ENCODE data around the gene LHFPL3. TPM values are rescaled to one million over a fixed set of nuclear protein-coding genes. Genes with fewer than 3 reads are reported as not detected.
A peak's percentile ranks its signal among the peaks of the same experiment; 100 is the strongest.

The LHFPL3 gene
- total RNA-seq, 1 experiment from 2014 or later, result not detected

DNA sequence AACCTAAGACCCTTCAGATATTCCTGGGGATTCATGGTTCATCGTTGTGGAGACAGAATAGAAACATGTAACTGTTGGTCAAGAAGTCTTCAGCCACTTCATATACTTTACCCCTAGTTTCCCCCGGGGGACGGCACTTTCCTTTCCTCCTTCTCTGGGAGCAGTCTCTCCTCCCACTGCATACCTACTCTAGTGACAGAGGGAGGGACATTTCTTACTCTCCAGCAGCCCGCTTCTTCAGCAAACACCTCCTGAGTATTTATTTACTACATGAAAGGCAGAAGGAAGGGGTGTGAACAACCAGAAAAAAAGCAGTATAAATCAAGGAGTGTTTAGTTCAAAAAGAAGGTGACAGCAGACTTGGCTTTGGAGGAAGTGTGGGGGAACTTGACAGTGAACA, 69.0 kb downstream of the LHFPL3 start:
- no peak overlapping the region for H3K4me3 ChIP-seq (ENCODE audit: low read depth, low read length, poor library complexity, severe bottlenecking)
- DNase-seq (ENCODE audit: low spot score), result no peak
- no peaks in the 10 kb centered on the region for H3K36me3 ChIP-seq (ENCODE audit: insufficient read depth, low read length, poor library complexity, severe bottlenecking)
- H3K4me1 ChIP-seq (ENCODE audit: insufficient read depth, low read length, poor library complexity, severe bottlenecking), result no peaks in the 10 kb centered on the region
- intact Hi-C loops (cut with micrococcal nuclease; ENCODE audit: unreplicated experiment), result no loop called here
- ChIA-PET CTCF (no interaction called here), POLR2A (ENCODE audit: low non-redundant PET) (no interaction called here)
- no TSS peak for BruUV-seq (replicated peaks)
- no peak overlapping the region for H3K27ac ChIP-seq (ENCODE audit: low read depth, low read length, poor library complexity, severe bottlenecking)
- H3K9me3 ChIP-seq (ENCODE audit: low read depth, low read length, poor library complexity, severe bottlenecking), result no peaks in the 10 kb centered on the region
- H3K27me3 ChIP-seq (replicated peaks; ENCODE audit: insufficient read depth, low read depth, low read length, poor library complexity), result peaks cover 32% of the 10 kb centered on the region
- TF ChIP-seq EZH2 (IDR thresholded peaks at IDR 0.05; ENCODE audit: borderline replicate concordance, low read depth, low read length, poor library complexity, severe bottlenecking), result no peak
- TF ChIP-seq, protein P1, sequence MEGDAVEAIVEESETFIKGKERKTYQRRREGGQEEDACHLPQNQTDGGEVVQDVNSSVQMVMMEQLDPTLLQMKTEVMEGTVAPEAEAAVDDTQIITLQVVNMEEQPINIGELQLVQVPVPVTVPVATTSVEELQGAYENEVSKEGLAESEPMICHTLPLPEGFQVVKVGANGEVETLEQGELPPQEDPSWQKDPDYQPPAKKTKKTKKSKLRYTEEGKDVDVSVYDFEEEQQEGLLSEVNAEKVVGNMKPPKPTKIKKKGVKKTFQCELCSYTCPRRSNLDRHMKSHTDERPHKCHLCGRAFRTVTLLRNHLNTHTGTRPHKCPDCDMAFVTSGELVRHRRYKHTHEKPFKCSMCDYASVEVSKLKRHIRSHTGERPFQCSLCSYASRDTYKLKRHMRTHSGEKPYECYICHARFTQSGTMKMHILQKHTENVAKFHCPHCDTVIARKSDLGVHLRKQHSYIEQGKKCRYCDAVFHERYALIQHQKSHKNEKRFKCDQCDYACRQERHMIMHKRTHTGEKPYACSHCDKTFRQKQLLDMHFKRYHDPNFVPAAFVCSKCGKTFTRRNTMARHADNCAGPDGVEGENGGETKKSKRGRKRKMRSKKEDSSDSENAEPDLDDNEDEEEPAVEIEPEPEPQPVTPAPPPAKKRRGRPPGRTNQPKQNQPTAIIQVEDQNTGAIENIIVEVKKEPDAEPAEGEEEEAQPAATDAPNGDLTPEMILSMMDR (conservative IDR thresholded peaks at IDR 0.05; ENCODE audit: low read depth, low read length), result no peak

DNA sequence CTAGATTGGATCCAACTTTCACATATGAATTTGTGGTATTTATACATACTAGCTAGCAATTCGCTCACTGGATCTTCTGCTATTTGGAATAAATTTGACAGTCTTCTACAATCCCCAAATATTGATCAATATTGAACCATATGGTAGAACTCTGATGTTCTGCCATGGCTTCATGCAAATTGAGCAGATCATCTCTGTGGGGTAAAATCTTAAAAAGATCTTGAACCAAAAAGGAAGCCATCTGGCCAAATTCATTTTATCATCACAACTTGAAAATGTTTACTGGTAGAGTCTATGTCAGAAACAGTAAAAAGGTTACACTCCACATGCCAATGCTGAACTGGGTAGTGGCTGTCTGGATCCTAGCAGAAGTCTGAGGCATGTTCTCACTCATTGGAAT, 80.0 kb downstream of the LHFPL3 start:
- POLR2A ChIA-PET (ENCODE audit: low non-redundant PET), result no interaction called here
- TF ChIP-seq, protein P1 (conservative IDR thresholded peaks at IDR 0.05; ENCODE audit: low read depth, low read length), result no peak
- no peak for TF ChIP-seq EZH2 (IDR thresholded peaks at IDR 0.05; ENCODE audit: borderline replicate concordance, low read depth, low read length, poor library complexity, severe bottlenecking)
- no peaks in the 10 kb centered on the region for H3K9me3 ChIP-seq (ENCODE audit: low read depth, low read length, poor library complexity, severe bottlenecking)
- DNase-seq (ENCODE audit: low spot score), result no peak
- no peaks in the 10 kb centered on the region for H3K36me3 ChIP-seq (ENCODE audit: insufficient read depth, low read length, poor library complexity, severe bottlenecking)
- no peak overlapping the region for H3K4me3 ChIP-seq (ENCODE audit: low read depth, low read length, poor library complexity, severe bottlenecking)
- BruUV-seq (replicated peaks), result no TSS peak
- intact Hi-C loops (cut with micrococcal nuclease; ENCODE audit: unreplicated experiment), result no loop called here
- H3K4me1 ChIP-seq (ENCODE audit: insufficient read depth, low read length, poor library complexity, severe bottlenecking), result no peaks in the 10 kb centered on the region
- CTCF ChIA-PET, result no interaction called here
- peaks cover 26% of the 10 kb centered on the region for H3K27me3 ChIP-seq (replicated peaks; ENCODE audit: insufficient read depth, low read depth, low read length, poor library complexity)
- H3K27ac ChIP-seq (ENCODE audit: low read depth, low read length, poor library complexity, severe bottlenecking), result no peak overlapping the region

DNA sequence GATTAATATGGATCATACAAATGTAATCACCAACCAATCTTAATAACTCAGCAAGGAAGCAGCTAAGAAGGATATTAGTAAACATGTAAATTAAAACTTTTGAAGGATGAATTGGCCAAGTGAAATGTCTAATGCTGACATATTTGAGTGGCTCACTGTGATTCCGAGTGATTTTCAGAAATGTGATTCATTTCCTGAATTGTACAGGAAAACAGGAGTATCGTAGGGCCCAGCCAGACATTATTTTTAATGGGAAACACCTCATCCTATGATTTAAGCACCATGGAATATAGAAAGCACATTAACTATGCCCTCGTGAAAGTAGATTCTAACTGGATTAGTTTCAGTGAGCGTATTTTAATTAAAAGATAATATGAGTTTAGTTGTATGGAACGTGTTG, 82.3 kb downstream of the LHFPL3 start:
- CTCF ChIA-PET, result no interaction called here
- POLR2A ChIA-PET (ENCODE audit: low non-redundant PET), result no interaction called here
- H3K9me3 ChIP-seq (ENCODE audit: low read depth, low read length, poor library complexity, severe bottlenecking), result no peaks in the 10 kb centered on the region
- no peaks in the 10 kb centered on the region for H3K4me1 ChIP-seq (ENCODE audit: insufficient read depth, low read length, poor library complexity, severe bottlenecking)
- intact Hi-C loops (cut with micrococcal nuclease; ENCODE audit: unreplicated experiment), result no loop called here
- peaks cover 4% of the 10 kb centered on the region for H3K27me3 ChIP-seq (replicated peaks; ENCODE audit: insufficient read depth, low read depth, low read length, poor library complexity)
- H3K27ac ChIP-seq (ENCODE audit: low read depth, low read length, poor library complexity, severe bottlenecking), result no peak overlapping the region
- DNase-seq (ENCODE audit: low spot score), result peak; percentile 19
- no peak for TF ChIP-seq EZH2 (IDR thresholded peaks at IDR 0.05; ENCODE audit: borderline replicate concordance, low read depth, low read length, poor library complexity, severe bottlenecking)
- TF ChIP-seq, protein P1 (conservative IDR thresholded peaks at IDR 0.05; ENCODE audit: low read depth, low read length), result no peak
- H3K4me3 ChIP-seq (ENCODE audit: low read depth, low read length, poor library complexity, severe bottlenecking), result no peak overlapping the region
- H3K36me3 ChIP-seq (ENCODE audit: insufficient read depth, low read length, poor library complexity, severe bottlenecking), result no peaks in the 10 kb centered on the region
- no TSS peak for BruUV-seq (replicated peaks)

Data from A673 (cell line).